Measurements from ENCODE around the gene KIF26A. TPM values are rescaled to one million over a fixed set of nuclear protein-coding genes. Genes with fewer than 3 reads are reported as not detected.

The KIF26A gene
- total RNA-seq, 2 experiments from 2014 or later = 0.35 to 0.50 TPM

DNA sequence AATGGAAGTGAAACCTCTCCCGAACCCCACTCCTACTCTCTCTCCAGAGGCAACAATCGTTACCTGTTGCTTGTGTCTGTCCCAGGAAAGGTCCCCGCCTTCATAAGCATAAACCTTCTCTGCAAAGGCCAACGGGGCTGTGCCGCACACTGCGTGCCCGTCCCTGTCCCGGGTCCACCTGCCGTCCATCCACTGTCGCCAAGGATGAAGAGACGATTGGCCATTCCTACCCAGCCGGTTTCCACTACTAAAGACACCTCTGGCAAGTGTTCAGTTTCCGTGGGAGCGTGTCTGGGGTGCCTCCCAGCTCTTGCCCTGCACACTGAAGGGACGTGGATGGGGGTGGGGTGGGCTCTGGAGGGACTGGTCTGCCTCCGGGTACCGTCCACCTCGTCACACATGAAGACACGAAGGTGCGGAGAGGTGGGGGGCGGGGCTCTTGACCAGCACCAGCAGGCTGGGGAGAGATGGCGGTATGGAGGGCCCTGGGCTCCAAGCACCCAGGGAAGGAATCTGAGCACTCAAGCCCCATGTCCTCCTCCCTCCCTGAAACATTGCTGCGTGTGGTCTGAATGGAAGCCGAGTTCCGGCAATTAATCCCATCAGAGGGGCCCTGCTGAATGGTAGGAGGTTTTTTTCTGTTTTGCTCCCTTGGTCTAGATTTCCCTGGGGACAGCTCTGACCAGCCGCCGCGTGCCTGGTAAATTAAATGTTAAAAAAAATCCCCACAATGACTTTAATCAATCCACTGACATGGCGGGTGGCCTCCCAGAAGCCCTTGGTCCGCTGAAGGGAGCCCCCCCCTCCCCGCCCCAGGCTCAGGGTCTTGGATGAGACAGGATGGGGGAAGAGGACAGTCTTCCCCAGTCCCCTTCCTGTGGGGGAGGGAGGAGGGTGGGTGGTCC is 4.1 kb upstream of the KIF26A start:
- Mint-ChIP-seq H3K27ac (no peak overlapping the region), H3K4me1 (peaks cover 7% of the 10 kb centered on the region), H3K4me3 (no peak overlapping the region), H3K36me3 (ENCODE audit: low read depth) (no peaks in the 10 kb centered on the region), H3K9me3 (peaks cover 6% of the 10 kb centered on the region), H3K27me3 (peaks cover 27% of the 10 kb centered on the region)
- ChIA-PET CTCF (interaction anchor here (1.0 kb wide), 1 partner anchor 56 kb away, joined by 3 read pairs; no protein-coding TSS in a partner anchor), POLR2A (no interaction called here)
- no peak for DNase-seq

GRCh38 chr14:104135121-104135903 is 3.1 kb upstream of the KIF26A start:
- DNase-seq = no peak

GRCh38 chr14:104135904-104136471 is 2.4 kb upstream of the KIF26A start:
- peaks cover 33% of the 10 kb centered on the region for H3K27me3 Mint-ChIP-seq
- no peaks in the 10 kb centered on the region for H3K9me3 Mint-ChIP-seq
- no peak overlapping the region for H3K27ac Mint-ChIP-seq
- CTCF ChIA-PET = no interaction called here
- POLR2A ChIA-PET = no interaction called here
- no peak overlapping the region for H3K4me3 Mint-ChIP-seq
- no peaks in the 10 kb centered on the region for H3K36me3 Mint-ChIP-seq (ENCODE audit: low read depth)
- peaks cover 7% of the 10 kb centered on the region for H3K4me1 Mint-ChIP-seq
- no peak for DNase-seq

More at GRCh38 chr14:104135121-104135903, 3.1 kb upstream of the KIF26A start:
- Mint-ChIP-seq H3K27me3 (peaks cover 31% of the 10 kb centered on the region), H3K36me3 (ENCODE audit: low read depth) (no peaks in the 10 kb centered on the region), H3K27ac (no peak overlapping the region), H3K4me3 (no peak overlapping the region), H3K9me3 (no peaks in the 10 kb centered on the region), H3K4me1 (peaks cover 7% of the 10 kb centered on the region)
- POLR2A ChIA-PET = no interaction called here
- CTCF ChIA-PET = interaction anchor here (1.0 kb wide), 1 partner anchor 57 kb away, joined by 3 read pairs; no protein-coding TSS in a partner anchor

DNA sequence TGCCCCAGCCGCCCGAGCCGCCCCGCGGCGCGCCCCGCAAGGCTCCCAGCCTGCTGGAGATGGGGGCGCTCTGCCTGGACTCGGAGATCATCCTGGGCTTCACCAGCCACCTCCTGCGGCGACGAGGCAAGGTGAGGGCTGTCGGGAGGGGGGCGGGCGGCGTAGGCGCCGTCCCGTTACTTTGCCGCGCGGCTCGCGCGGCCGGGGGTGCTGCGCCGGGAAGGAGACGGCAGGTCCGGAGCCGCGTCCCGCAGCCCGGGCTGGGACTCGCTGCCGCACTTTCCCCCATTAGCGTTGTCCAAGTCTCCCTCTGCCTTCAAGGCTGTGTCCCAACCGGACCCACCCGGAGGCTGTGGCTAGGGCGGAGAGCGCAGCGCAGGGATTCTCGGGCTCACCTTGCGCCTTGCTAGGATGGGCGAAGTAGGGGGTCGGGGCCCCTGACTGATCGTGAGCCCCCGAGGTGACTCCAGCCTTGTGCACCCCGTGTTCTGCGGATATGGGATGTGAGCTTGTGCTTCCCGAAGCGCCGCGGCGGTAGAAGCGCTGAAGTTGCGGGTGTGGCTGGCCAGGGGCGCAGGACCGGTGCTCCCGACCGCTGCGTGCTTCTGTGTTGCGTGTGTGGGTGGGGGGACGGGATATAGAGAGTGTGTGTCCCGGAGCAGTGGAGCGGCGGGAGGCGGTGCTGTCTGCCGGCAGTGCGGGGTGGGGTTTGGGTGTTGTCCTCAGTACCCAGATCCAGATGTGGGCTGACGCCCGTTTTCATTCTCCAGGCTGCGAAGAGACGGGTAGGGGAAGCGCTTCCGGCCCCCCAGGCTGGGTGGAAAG is 1.7 kb upstream of the KIF26A start:
- H3K27ac Mint-ChIP-seq = no peak overlapping the region
- ChIA-PET POLR2A (no interaction called here), CTCF (interaction anchor here (1.1 to 1.3 kb wide), 2 partner anchors 438 to 503 kb away, joined by 3 read pairs; no protein-coding TSS in a partner anchor)
- H3K4me3 Mint-ChIP-seq = no peak overlapping the region
- H3K9me3 Mint-ChIP-seq = no peaks in the 10 kb centered on the region
- H3K27me3 Mint-ChIP-seq = peaks cover 33% of the 10 kb centered on the region
- no peaks in the 10 kb centered on the region for H3K36me3 Mint-ChIP-seq (ENCODE audit: low read depth)
- DNase-seq = no peak
- peaks cover 7% of the 10 kb centered on the region for H3K4me1 Mint-ChIP-seq

DNA sequence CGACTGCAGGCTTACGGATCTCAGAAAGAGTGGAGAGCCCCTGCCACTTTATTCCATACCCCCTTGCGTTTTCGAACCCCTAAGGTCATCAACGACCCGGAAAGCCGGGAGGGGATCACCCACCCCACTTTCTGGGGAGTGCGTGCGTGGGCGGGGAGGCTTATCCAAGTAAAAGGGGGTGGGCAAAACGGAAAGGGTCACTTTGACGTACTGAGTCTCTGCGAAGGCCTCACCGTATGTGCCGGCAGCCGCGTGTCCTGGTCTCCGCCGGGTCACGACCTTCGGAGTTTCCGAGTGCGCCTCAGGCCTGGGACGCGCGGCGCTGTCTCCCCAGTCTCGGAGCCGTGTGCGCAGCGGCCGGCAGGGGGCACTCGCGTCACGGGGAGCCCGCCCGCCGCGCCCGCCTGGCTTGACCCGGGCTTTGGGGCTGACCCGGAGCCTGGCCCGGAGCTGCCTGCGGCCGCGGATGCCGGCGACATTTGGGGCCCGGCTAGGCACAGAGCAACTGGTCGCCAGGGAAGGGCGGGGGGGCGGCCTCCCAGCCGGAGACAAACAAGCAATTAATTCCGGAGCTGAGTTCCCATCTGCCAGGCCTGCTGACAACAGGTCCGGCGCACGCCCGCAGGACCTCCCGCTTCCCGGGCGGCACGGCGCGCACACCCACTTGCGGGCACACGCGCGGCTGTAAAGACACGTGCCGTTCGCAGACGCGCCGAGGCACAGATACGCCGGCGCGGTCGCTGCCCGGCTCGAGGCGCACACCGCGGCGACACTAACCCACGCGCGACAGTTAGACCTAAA is 890 bp upstream of the KIF26A start:
- Mint-ChIP-seq H3K36me3 (ENCODE audit: low read depth) (no peaks in the 10 kb centered on the region), H3K27ac (no peak overlapping the region), H3K4me3 (peak overlapping the region; percentile 19), H3K9me3 (no peaks in the 10 kb centered on the region), H3K4me1 (peaks cover 7% of the 10 kb centered on the region), H3K27me3 (peaks cover 33% of the 10 kb centered on the region)
- POLR2A ChIA-PET = no interaction called here
- DNase-seq = peak; percentile 50
- CTCF ChIA-PET = interaction anchor here (1.1 to 1.3 kb wide), 2 partner anchors 437 to 502 kb away, joined by 3 read pairs; no protein-coding TSS in a partner anchor

DNA sequence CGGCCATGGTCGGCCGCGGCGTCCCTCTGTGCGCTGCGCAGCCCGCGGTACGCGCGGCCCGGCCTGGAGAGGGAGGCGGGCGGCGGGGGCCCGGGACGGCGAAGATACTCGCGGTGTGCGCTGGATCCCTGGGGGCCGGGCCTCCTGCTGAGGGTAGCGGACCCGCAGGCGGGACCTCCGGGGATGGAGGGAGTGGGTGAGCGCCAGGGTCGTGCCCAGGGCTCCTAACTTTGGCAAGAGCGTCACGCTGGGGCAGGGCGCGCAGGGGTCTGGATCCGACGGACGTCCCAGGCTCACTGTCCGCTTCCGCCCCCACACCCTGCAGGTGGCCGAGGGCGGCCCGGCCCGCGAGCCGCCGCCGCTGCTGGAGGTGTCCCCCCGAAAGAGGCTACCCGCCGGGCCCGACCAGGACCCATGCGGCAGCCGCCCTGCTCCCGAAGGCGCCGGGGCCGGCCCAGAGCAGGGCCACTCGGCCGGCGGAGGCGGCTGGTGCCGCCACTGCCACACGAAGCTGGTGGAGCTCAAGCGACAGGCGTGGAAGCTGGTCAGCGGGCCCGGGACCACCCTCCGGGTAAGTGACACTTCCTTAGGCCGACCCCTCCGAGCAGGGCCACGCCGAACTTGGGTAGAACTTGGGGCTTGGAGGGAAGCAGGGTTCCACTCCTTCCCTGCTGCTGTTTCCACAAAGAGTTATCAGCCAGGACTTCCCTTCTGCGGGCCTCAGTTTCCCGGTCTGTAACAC is 502 bp downstream of the KIF26A start:
- Mint-ChIP-seq H3K36me3 (ENCODE audit: low read depth) (no peaks in the 10 kb centered on the region), H3K27me3 (peaks cover 33% of the 10 kb centered on the region), H3K4me3 (no peak overlapping the region), H3K4me1 (peaks cover 7% of the 10 kb centered on the region), H3K27ac (no peak overlapping the region), H3K9me3 (no peaks in the 10 kb centered on the region)
- CTCF ChIA-PET = no interaction called here
- DNase-seq = no peak
- POLR2A ChIA-PET = no interaction called here

GRCh38 chr14:104139460-104140212 is 1.2 kb downstream of the KIF26A start:
- no peak for DNase-seq
- ChIA-PET CTCF (no interaction called here), POLR2A (no interaction called here)

DNA sequence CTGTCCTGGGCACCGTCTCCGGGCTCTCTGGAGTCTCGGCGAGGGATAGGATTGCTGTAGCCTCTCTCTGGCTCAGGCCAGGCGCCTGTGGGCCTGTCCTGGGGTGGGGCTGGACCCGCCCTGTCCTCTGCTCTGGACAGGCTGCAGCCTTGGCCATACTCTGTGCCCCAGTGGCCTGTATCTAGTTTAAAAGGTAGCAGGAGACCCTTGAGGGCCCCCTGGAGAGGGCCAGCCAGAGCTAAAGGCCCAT is 1.8 kb downstream of the KIF26A start:
- H3K9me3 Mint-ChIP-seq = no peaks in the 10 kb centered on the region
- H3K4me3 Mint-ChIP-seq = no peak overlapping the region
- ChIA-PET POLR2A (no interaction called here), CTCF (no interaction called here)
- peaks cover 23% of the 10 kb centered on the region for H3K27me3 Mint-ChIP-seq
- H3K36me3 Mint-ChIP-seq (ENCODE audit: low read depth) = no peaks in the 10 kb centered on the region
- H3K4me1 Mint-ChIP-seq = peaks cover 6% of the 10 kb centered on the region
- no peak for DNase-seq
- H3K27ac Mint-ChIP-seq = no peak overlapping the region

More at GRCh38 chr14:104139460-104140212, 1.2 kb downstream of the KIF26A start:
- Mint-ChIP-seq H3K36me3 (ENCODE audit: low read depth) (no peaks in the 10 kb centered on the region), H3K27ac (no peak overlapping the region), H3K27me3 (peaks cover 28% of the 10 kb centered on the region), H3K4me1 (peaks cover 7% of the 10 kb centered on the region), H3K4me3 (no peak overlapping the region), H3K9me3 (no peaks in the 10 kb centered on the region)

- H3K36me3 Mint-ChIP-seq (ENCODE audit: low read depth) = no peaks in the 10 kb centered on the region
- DNase-seq = no peak
- peaks cover 6% of the 10 kb centered on the region for H3K4me1 Mint-ChIP-seq
- POLR2A ChIA-PET = interaction anchor here (0.6 kb wide), 1 partner anchor 507 kb away, joined by 3 read pairs; no protein-coding TSS in a partner anchor
- H3K27me3 Mint-ChIP-seq = peaks cover 17% of the 10 kb centered on the region
- H3K27ac Mint-ChIP-seq = no peak overlapping the region
- CTCF ChIA-PET = no interaction called here
- no peaks in the 10 kb centered on the region for H3K9me3 Mint-ChIP-seq
- H3K4me3 Mint-ChIP-seq = no peak overlapping the region
Observed at GRCh38 chr14:104140463-104141331, 2.3 kb downstream of the KIF26A start.

GRCh38 chr14:104141621-104142091 is 3.3 kb downstream of the KIF26A start:
- Mint-ChIP-seq H3K4me3 (no peak overlapping the region), H3K27ac (no peak overlapping the region), H3K36me3 (ENCODE audit: low read depth) (no peaks in the 10 kb centered on the region), H3K27me3 (peaks cover 15% of the 10 kb centered on the region), H3K4me1 (peaks cover 6% of the 10 kb centered on the region), H3K9me3 (no peaks in the 10 kb centered on the region)
- ChIA-PET POLR2A (no interaction called here), CTCF (no interaction called here)
- DNase-seq = no peak

Measured in activated CD4-positive, alpha-beta T cell treated with anti-CD3 and anti-CD28 coated beads, Interleukin-2, amount 10 ng/mL, durations not matched to agents 7 days and 5 days (primary cell).